SK-N-MC (cell line): ENCODE measurements around the gene KIF23.
A peak's percentile ranks its signal among the peaks of the same experiment; 100 is the strongest.

ENCODE experiments used
- DNase-seq: peaks from one replicate; pipeline ENCODE4 v3.0.0-alpha.2; 2011; ENCODE audit warnings: low read depth, low spot score
- H3K27ac ChIP-seq: fragments of 200-600 bp; sonication (generic); 2 replicates; pipeline ENCODE4 v1.5.1; 2016; ENCODE audit warnings: mixed run types
- H3K36me3 ChIP-seq: fragments of 200-600 bp; sonication (generic); 2 replicates; pipeline ENCODE4 v1.6.1; 2017; ENCODE audit warnings: antibody characterized with exemption, low read length, mixed read lengths; ENCODE audit not compliant: insufficient read depth
- H3K4me3 ChIP-seq: fragments of 200-600 bp; sonication (generic); 2 replicates; pipeline ENCODE4 v1.5.1; 2016
- H3K9ac ChIP-seq: fragments of 200-600 bp; sonication (generic); 2 replicates; pipeline ENCODE4 v1.8.0; 2017; ENCODE audit warnings: mixed run types, mixed read lengths; ENCODE audit not compliant: insufficient read length
- H3K9me3 ChIP-seq: fragments of 200-600 bp; sonication (generic); 2 replicates; pipeline ENCODE4 v1.6.1; 2017; ENCODE audit warnings: low read depth, mild to moderate bottlenecking, antibody characterized with exemption, low read length, moderate library complexity, mixed read lengths
- EZH2 ChIP-seq: fragments of 200-600 bp; sonication (generic); IDR thresholded peaks from one replicate; pipeline ENCODE4 v1.6.1; 2017; ENCODE audit warnings: antibody characterized with exemption
- FOXP2 ChIP-seq: optimal IDR thresholded peaks from 2 replicates; pipeline ENCODE3; 2011; ENCODE audit warnings: mild to moderate bottlenecking, moderate library complexity; ENCODE audit not compliant: insufficient read depth; ENCODE audit errors: extremely low read length, control extremely low read depth
- POLR2AphosphoS5 ChIP-seq: IDR thresholded peaks from 2 replicates; pipeline ENCODE4 v1.6.1; 2012; ENCODE audit warnings: mild to moderate bottlenecking, low read depth, low read length, borderline replicate concordance

KIF23 gene

GRCh38 chr15:69421498-69421897 is 7.3 kb downstream of the KIF23 start:
- H3K9ac ChIP-seq, result no peak overlapping the region
- no peak overlapping the region for H3K4me3 ChIP-seq
- no peak for DNase-seq
- peaks cover 95% of the 10 kb centered on the region for H3K36me3 ChIP-seq
- no peaks in the 10 kb centered on the region for H3K9me3 ChIP-seq
- peak overlapping the region; percentile 76 for H3K27ac ChIP-seq
- no peak for TF ChIP-seq EZH2
- no peak for TF ChIP-seq POLR2AphosphoS5
- no peak for TF ChIP-seq FOXP2

DNA sequence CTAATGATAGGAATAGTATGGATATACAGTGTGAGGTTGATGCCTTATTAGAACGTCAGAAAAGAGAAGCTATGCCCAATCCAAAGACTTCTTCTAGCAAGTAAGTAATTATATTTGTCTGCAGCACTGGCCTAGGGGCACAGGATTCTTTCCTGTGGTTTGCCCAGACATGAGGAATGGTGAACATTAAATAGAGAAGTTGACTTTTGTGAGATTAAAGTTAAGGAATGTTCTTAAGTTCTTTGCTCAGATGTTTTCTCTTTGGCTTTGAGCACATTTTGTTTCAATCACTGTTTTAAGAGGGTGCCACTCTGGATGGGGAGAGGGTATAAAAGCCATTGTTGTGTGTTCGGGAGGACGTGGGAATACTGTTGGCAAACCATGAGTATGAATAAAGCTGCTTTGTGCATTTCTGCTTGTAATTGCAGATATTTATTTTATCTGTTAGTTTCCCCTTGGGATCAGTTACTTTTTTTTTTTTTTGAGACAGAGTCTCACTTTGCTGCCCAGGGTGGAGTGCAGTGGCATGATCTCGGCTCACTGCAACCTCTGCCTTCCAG is 8.3 kb downstream of the KIF23 start:
- peaks cover 99% of the 10 kb centered on the region for H3K36me3 ChIP-seq
- peak; percentile 53 for DNase-seq
- no peaks in the 10 kb centered on the region for H3K9me3 ChIP-seq
- H3K9ac ChIP-seq, result no peak overlapping the region
- TF ChIP-seq POLR2AphosphoS5, result no peak
- TF ChIP-seq FOXP2, result no peak
- TF ChIP-seq EZH2, result no peak
- peak overlapping the region; percentile 76 for H3K27ac ChIP-seq
- H3K4me3 ChIP-seq, result no peak overlapping the region

GRCh38 chr15:69424001-69424400 is 9.9 kb downstream of the KIF23 start:
- peaks cover 94% of the 10 kb centered on the region for H3K36me3 ChIP-seq
- H3K9me3 ChIP-seq, result no peaks in the 10 kb centered on the region
- no peak overlapping the region for H3K27ac ChIP-seq
- no peak overlapping the region for H3K9ac ChIP-seq
- H3K4me3 ChIP-seq, result no peak overlapping the region
- DNase-seq, result no peak
- TF ChIP-seq EZH2 (no peak), FOXP2 (no peak), POLR2AphosphoS5 (no peak)

DNA sequence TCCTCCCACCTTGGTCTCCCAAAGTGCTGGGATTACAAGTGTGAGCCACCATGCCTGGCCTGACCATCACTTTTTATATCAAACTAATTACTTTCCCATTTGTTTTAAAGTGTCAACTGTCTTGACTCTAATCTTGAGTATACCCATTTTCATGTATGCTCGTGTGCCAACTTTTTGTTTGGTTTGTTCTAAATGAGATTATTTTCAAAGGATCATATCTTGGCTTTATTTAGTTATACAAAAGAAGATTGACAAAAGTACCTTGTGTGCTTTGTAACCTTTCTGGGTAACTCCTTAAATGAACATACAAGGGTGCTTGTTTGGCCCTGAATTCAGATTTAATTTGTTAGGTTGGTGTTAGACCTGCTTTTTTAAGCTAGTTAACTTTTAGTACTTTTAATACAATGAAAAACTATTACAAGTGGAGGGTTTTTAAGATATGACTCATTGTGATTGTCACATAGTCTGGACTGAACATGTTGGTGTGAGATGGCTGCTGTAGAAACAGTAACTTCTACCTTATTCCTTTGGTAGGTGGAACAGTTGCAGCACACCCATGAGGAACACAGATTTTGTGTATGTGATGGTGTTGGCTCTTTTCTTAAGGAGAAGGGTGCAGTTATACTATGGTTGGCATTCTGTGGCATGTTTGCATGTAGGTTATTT is 10.7 kb downstream of the KIF23 start:
- TF ChIP-seq FOXP2 (no peak), EZH2 (no peak), POLR2AphosphoS5 (no peak)
- H3K36me3 ChIP-seq, result peaks cover 94% of the 10 kb centered on the region
- H3K9me3 ChIP-seq, result no peaks in the 10 kb centered on the region
- H3K27ac ChIP-seq, result no peak overlapping the region
- DNase-seq, result no peak
- H3K9ac ChIP-seq, result no peak overlapping the region
- H3K4me3 ChIP-seq, result no peak overlapping the region

DNA sequence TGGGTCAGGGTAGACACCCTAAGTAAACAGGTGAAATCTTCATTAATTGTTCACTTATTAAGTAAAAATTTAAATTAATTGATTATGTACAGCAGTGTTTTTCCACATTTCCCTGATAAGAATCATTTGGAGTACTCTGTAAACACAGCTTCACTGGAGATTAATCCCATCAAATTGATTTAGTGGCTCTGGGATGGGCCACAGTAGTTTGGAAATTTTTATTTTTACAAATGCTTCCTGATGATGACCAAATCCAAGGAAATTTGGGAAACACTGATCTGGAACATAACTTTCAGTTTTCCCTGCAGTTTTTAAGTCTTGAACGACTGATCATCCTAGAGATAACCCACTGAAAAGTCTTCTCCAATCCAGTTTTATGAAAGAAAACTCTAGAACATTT is 19.7 kb downstream of the KIF23 start:
- no peak overlapping the region for H3K27ac ChIP-seq
- no peak for DNase-seq
- no peak overlapping the region for H3K9ac ChIP-seq
- no peak overlapping the region for H3K4me3 ChIP-seq
- no peak for TF ChIP-seq EZH2
- no peak for TF ChIP-seq FOXP2
- no peak for TF ChIP-seq POLR2AphosphoS5
- no peaks in the 10 kb centered on the region for H3K9me3 ChIP-seq
- peaks cover 96% of the 10 kb centered on the region for H3K36me3 ChIP-seq

DNA sequence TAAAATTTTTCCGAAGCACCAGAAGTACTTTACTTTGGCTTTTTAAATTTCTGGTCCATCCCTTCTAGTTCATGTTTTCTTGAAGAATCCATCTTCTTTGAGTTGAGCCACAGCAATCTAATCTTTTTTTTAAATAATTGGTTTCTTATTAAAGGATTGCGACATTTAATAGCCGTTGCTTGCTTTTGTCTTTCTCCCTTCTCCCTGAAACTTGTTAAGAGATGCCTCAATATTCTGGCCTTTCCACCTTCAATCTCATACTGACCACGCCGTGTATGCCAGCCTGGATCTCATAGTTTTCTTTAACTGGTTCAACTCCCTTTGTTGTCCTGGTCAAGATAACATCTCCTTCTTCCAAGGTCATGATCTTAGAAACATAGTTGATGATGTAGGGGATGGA is 20.1 kb downstream of the KIF23 start:
- Histone ChIP-seq H3K9me3 (no peaks in the 10 kb centered on the region), H3K4me3 (no peak overlapping the region), H3K36me3 (peaks cover 96% of the 10 kb centered on the region), H3K9ac (no peak overlapping the region), H3K27ac (no peak overlapping the region)
- TF ChIP-seq EZH2 (no peak), FOXP2 (no peak), POLR2AphosphoS5 (no peak)
- DNase-seq, result no peak

GRCh38 chr15:69434679-69435078 is 20.5 kb downstream of the KIF23 start:
- H3K9me3 ChIP-seq, result no peaks in the 10 kb centered on the region
- peaks cover 96% of the 10 kb centered on the region for H3K36me3 ChIP-seq
- TF ChIP-seq FOXP2 (no peak), EZH2 (no peak), POLR2AphosphoS5 (no peak)
- H3K4me3 ChIP-seq, result no peak overlapping the region
- H3K27ac ChIP-seq, result no peak overlapping the region
- H3K9ac ChIP-seq, result no peak overlapping the region
- no peak for DNase-seq

DNA sequence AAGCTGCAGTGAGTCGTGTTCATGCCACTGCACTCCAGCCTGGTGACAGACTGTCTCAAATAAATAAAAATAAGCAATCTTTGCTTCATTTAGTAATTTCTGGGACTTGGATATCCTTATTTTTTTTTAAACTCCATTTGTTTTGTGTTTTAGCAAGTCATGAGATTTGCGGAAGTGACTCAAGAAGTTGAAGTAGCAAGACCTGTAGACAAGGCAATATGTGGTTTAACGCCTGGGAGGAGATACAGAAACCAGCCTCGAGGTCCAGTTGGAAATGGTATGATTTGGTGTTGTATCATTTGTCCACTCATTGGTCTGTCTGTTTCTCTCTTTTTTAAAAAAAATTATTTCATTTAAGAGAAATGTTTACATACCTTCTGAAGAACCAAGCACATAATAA is 21.8 kb downstream of the KIF23 start:
- Histone ChIP-seq H3K4me3 (no peak overlapping the region), H3K9ac (no peak overlapping the region), H3K27ac (no peak overlapping the region), H3K9me3 (no peaks in the 10 kb centered on the region), H3K36me3 (peaks cover 94% of the 10 kb centered on the region)
- TF ChIP-seq POLR2AphosphoS5, result no peak
- no peak for TF ChIP-seq EZH2
- TF ChIP-seq FOXP2, result no peak
- no peak for DNase-seq
